Measurements from ENCODE around the gene PRKCH. TPM values are rescaled to one million over a fixed set of nuclear protein-coding genes. Genes with fewer than 3 reads are reported as not detected.
A peak's percentile ranks its signal among the peaks of the same experiment; 100 is the strongest.

The PRKCH gene
- total RNA-seq, 1 donor from 2014 or later: 74.4 TPM

DNA sequence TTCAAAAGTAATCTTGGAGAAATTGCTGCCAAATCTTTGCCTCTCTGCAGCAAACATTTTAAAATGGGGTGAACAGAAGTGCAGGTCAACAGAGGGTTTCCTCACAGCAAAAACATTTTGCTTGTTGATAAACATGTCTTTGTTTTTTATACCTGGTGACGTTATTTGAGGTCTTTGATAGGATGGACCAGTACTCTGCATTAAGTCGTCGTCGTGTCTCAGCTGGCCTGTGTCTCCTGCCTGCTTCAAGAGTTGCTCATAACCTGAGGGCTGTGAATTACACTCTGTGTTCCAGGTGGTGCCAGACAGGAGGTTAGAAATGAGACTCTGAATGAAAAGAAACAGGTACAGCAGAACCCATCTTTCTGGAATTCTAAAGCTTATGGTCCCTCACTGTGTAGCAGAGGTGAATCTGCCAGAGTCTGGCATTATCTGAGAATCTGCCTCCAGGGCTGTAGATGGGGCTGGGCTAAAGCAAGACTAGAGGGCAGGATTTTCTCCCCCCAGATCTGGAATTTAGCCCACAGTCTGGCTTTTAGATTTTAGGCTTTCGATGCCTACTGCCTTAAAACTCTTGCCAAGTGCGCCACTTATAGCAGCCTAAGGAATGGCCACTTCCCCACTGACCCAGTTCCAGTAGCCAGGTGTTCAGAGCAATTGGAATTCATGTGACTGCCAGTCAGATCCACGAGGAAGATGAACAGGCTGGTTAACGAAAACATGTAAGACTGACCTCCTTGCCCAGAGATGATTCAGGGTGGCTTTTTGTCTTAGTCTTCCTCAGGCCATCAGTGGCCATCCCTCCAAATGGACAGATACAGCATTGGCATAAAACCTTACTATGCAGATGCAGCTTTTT, 161.2 kb downstream of the PRKCH start:
- Histone ChIP-seq H3K27ac (no peak overlapping the region), H3K9me3 (no peaks in the 10 kb centered on the region), H3K4me1 (peaks cover 37% of the 10 kb centered on the region), H3K36me3 (peaks cover 11% of the 10 kb centered on the region), H3K4me3 (no peak overlapping the region), H3K27me3 (no peaks in the 10 kb centered on the region)
- no peak for DNase-seq
- ATAC-seq: no peak
- TF ChIP-seq, protein P1, sequence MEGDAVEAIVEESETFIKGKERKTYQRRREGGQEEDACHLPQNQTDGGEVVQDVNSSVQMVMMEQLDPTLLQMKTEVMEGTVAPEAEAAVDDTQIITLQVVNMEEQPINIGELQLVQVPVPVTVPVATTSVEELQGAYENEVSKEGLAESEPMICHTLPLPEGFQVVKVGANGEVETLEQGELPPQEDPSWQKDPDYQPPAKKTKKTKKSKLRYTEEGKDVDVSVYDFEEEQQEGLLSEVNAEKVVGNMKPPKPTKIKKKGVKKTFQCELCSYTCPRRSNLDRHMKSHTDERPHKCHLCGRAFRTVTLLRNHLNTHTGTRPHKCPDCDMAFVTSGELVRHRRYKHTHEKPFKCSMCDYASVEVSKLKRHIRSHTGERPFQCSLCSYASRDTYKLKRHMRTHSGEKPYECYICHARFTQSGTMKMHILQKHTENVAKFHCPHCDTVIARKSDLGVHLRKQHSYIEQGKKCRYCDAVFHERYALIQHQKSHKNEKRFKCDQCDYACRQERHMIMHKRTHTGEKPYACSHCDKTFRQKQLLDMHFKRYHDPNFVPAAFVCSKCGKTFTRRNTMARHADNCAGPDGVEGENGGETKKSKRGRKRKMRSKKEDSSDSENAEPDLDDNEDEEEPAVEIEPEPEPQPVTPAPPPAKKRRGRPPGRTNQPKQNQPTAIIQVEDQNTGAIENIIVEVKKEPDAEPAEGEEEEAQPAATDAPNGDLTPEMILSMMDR (IDR thresholded peaks at IDR 0.05): no peak
- intact Hi-C loops (cut with DNase I): no loop called here

DNA sequence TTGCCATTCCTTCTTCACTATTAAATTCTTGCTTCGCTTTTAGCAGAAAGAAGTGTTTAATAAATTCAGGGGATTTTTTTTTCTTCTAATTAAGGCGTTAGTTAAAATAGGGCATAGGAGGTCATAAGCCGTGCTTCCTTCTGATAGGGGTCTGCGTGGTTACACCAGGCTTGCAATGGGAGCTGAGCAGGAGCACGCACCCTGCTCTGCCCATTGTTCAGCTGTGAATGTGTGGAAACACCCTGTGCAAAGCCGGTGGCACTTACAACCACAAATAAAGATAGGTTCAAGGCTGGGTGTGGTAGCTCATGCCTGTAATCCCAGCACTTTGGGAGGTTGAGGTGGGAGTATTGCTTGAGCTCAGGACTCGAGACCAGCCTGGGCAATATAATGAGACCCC, 162.1 kb downstream of the PRKCH start:
- Histone ChIP-seq H3K4me3 (no peak overlapping the region), H3K9me3 (no peaks in the 10 kb centered on the region), H3K27me3 (no peaks in the 10 kb centered on the region), H3K27ac (no peak overlapping the region), H3K4me1 (peaks cover 30% of the 10 kb centered on the region), H3K36me3 (peaks cover 11% of the 10 kb centered on the region)
- DNase-seq (no peak), ATAC-seq (no peak)
- intact Hi-C loops (cut with DNase I): no loop called here
- TF ChIP-seq, protein P1 (IDR thresholded peaks at IDR 0.05): no peak

DNA sequence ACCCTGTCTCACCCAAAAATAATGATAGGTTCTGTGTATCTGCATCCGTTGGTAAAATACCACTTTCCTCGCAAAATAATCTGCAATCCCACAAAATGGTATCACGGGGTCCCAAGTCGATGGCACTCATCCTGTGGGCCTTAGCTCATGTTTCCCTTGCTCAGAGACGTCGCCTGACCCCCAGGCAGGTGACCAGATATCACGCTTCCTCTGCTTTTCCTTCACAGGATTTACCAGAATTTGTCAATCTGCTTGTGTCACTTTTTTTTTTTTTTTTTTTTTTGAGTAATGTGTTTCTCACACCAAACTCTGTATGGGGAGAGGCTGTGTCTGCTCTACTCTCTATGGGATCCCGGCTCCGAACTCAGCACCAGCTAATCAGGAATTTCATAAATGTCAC, 162.7 kb downstream of the PRKCH start:
- Histone ChIP-seq H3K4me3 (no peak overlapping the region), H3K27me3 (no peaks in the 10 kb centered on the region), H3K27ac (no peak overlapping the region), H3K36me3 (peaks cover 13% of the 10 kb centered on the region), H3K4me1 (peaks cover 30% of the 10 kb centered on the region), H3K9me3 (no peaks in the 10 kb centered on the region)
- no peak for ATAC-seq
- no peak for DNase-seq
- TF ChIP-seq, protein P1 (IDR thresholded peaks at IDR 0.05): no peak
- intact Hi-C loops (cut with DNase I): no loop called here

DNA sequence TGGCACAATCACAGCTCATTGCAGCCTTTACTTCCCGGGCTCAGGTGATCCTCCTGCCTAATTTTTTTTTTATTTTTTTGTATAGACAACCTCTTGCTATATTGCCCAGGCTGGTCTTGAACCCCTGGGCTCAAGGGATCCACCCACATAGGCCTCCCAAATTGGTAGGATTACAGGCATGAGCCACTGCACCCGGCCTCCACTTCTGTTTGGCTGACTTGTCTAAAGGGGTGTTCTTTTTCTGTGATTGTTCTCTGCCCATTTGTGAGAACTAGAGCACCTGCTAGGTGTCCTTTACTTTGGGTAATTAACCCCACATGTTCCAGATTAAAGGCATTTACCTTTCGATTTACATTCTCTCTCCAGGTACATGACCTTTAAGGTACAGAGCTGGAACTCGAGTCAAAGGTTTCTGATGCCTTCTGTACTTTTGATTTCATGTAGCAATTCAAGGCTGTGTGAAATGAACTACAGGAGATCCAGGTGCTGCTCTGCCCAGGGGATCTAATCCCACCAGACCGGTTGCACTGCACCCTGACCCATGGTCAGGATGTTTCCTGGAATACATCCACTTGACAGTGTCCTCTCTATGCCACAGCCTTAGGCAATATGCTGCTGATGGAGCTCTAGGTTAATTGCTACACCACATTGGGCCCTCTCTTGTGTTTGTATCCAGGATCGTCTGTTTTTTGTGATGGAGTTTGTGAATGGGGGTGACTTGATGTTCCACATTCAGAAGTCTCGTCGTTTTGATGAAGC, 163.6 kb downstream of the PRKCH start:
- intact Hi-C loops (cut with DNase I): no loop called here
- peaks cover 34% of the 10 kb centered on the region for H3K4me1 ChIP-seq
- peaks cover 21% of the 10 kb centered on the region for H3K36me3 ChIP-seq

DNA sequence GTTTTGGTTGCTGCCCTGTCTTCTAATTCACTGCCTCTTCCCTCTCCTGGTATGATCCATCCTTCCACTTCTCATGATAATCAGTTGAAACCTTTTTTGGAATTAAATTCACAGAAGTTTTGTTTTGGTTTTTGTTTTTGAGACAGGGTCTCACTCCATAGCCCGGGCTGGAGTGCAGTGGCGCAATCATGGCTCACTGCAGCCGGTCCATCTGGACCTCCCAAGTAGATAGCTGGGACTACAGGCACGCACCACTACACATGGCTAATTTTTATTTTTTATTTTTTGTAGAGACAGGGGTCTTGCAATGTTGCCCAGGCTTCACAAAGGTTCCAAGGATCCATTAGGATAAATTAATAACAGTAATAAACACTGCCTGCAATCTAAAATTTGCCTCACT, 164.3 kb downstream of the PRKCH start:
- no peak overlapping the region for H3K4me3 ChIP-seq
- peaks cover 35% of the 10 kb centered on the region for H3K4me1 ChIP-seq
- no peaks in the 10 kb centered on the region for H3K9me3 ChIP-seq
- intact Hi-C loops (cut with DNase I): no loop called here
- DNase-seq: no peak
- no peaks in the 10 kb centered on the region for H3K27me3 ChIP-seq
- H3K36me3 ChIP-seq: peaks cover 21% of the 10 kb centered on the region
- H3K27ac ChIP-seq: peak overlapping the region; percentile 24
- TF ChIP-seq, protein P1 (IDR thresholded peaks at IDR 0.05): no peak
- no peak for ATAC-seq

More for the DNA sequence above, 163.6 kb downstream of the PRKCH start:
- TF ChIP-seq, protein P1 (IDR thresholded peaks at IDR 0.05): no peak
- Histone ChIP-seq H3K4me3 (no peak overlapping the region), H3K27me3 (no peaks in the 10 kb centered on the region), H3K9me3 (no peaks in the 10 kb centered on the region), H3K27ac (peak overlapping the region; percentile 24)
- peak; percentile 16 for ATAC-seq
- DNase-seq: no peak
